Adrenal gland (tissue), 12 donors: Measurements from ENCODE around the gene STAT3. TPM values are rescaled to one million over a fixed set of nuclear protein-coding genes. Genes with fewer than 3 reads are reported as not detected.
"Not testable (repeated sequence)": the region's sequence is repeated elsewhere in the genome, so short reads cannot be mapped to it uniquely, and the experiment has no call there.

ENCODE experiments used
- DNase-seq, 7 donors: peaks; one replicate each; pipeline ENCODE4 v3.0.0-alpha.2; 2019 to 2020
- H3K27ac ChIP-seq, 5 donors: fragments of 200-600 bp; sonication (generic) in 4 of 5; 1 replicate in 3 of 5; 2 replicates in 2 of 5; pipeline versions ENCODE4 v1.5.1 to v1.8.0; 2016 to 2020; ENCODE audit warnings: mild to moderate bottlenecking in 1 of 5
- H3K27me3 ChIP-seq: fragments of 200-600 bp; 2 replicates; pipeline ENCODE4 v1.8.0; 2021
- H3K36me3 ChIP-seq, 2 donors: fragments of 200-600 bp; replicated peaks in 1 of 2; 1 replicate in 1 of 2; 2 replicates in 1 of 2; pipeline versions ENCODE4 v1.5.1 to v1.8.0; 2018 to 2022
- H3K4me1 ChIP-seq, 2 donors: fragments of 200-600 bp; replicated peaks in 1 of 2; 1 replicate in 1 of 2; 2 replicates in 1 of 2; pipeline versions ENCODE4 v1.5.1 to v1.8.0; 2018 to 2021
- H3K4me3 ChIP-seq, 4 donors: fragments of 200-600 bp; sonication (generic) in 3 of 4; one replicate each; pipeline ENCODE4 v1.5.1; 2016 to 2018
- H3K9me3 ChIP-seq, 3 donors: fragments of 200-600 bp; sonication (generic) in 1 of 3; replicated peaks in 1 of 3; 1 replicate in 2 of 3; 2 replicates in 1 of 3; pipeline versions ENCODE4 v1.5.1 to v1.8.0; 2016 to 2021
- POLR2A ChIP-seq, 2 donors: fragments of 450-650 bp; IDR thresholded peaks; one replicate each; pipeline ENCODE4 v1.6.1; 2017; ENCODE audit warnings: antibody characterized with exemption in 2 of 2, mild to moderate bottlenecking in 2 of 2, moderate library complexity in 1 of 2
- WGBS, 4 donors: extraction: QIAGEN DNeasy Blood & Tissue Kit in 2 of 4; methylation state at CpG; one replicate each; pipeline versions ENCODE4 v1.1.5 to v1.1.7; 2013 to 2017; 5-methylcytosine and 5-hydroxymethylcytosine counted together
- intact Hi-C, 2 donors: fragments of 100-400 bp; cut with DNase I; formaldehyde crosslinking; loops; one replicate each; pipeline versions ENCODE4 v1.14.1 to v1.15.0; 2022 to 2023
- polyA plus RNA-seq, 3 donors: library from polyadenylated mRNA; stranded (reverse); fragments of 200-250 nt in 2 of 3; fragments of 350-450 nt in 1 of 3; fragmentation: Illumina TruSeq in 1 of 3; extraction: RNeasy Lipid Tissue Mini Kit (QIAGEN cat#74804) in 1 of 3; gene quantifications; one replicate each; pipeline ENCODE4 v1.2.3, GENCODE V29; 2013 to 2014
- total RNA-seq, 9 donors: library from RNA; depleted of rRNA in 4 of 9; stranded (reverse); fragments of >200 nt in 4 of 9; fragments of 120-200 nt in 1 of 9; fragmentation: NEBNext Ultra II Directional in 1 of 9; extraction: Animal tissue kit (Norgen Biotek cat#: 25700) in 1 of 9; gene quantifications; one replicate each; pipeline versions ENCODE4 v1.1.0 to v1.2.4, GENCODE V29; 2013 to 2023
- TF ChIP-seq, protein P1 (sequence below), 6 experiments: fragments of 450-650 bp in 4 of 6; fragments of 200-600 bp in 2 of 6; sonication (generic) in 1 of 6; IDR thresholded peaks; 1 replicate in 5 of 6; 2 replicates in 1 of 6; pipeline versions ENCODE4 v1.5.1 to v1.8.0; 2016 to 2021; ENCODE audit warnings: antibody characterized with exemption in 6 of 6, mild to moderate bottlenecking in 2 of 6, moderate library complexity in 1 of 6
- donor health status: healthy with polysubstance abuse.
- donor health status: Bipolar disorder and iron deficiency.
- donor health status: DM: yes; HTN: yes; CAD: no.
- donor health status: DM: no; HTN: no; CAD: no.
- donor health status: DM: no; HTN: no; CAD: no.
- donor health status: DM: yes; HTN: yes; CAD: no.

The STAT3 gene
- total and polyA plus RNA-seq, 12 donors, result 31.0 to 282 (median 160) TPM

GRCh38 chr17:42392692-42393415 lies 4.6 kb upstream of the STAT3 start:
- WGBS, 4 donors, result 82 to 90% (median 86%) methylated on average over 4 of the region's 4 CpGs
- Histone ChIP-seq H3K36me3 (no peaks in the 10 kb centered on the region), H3K4me3 (no peak overlapping the region), H3K4me1 (peaks cover 0 to 11% of the 10 kb centered on the region in 2 donors), H3K27me3 (no peaks in the 10 kb centered on the region), H3K27ac (no peak overlapping the region), H3K9me3 (no peaks in the 10 kb centered on the region)
- DNase-seq, result no peak
- intact Hi-C loops, result no loop called here
- TF ChIP-seq POLR2A (IDR thresholded peaks at IDR 0.05), result no peak
- TF ChIP-seq, protein P1, sequence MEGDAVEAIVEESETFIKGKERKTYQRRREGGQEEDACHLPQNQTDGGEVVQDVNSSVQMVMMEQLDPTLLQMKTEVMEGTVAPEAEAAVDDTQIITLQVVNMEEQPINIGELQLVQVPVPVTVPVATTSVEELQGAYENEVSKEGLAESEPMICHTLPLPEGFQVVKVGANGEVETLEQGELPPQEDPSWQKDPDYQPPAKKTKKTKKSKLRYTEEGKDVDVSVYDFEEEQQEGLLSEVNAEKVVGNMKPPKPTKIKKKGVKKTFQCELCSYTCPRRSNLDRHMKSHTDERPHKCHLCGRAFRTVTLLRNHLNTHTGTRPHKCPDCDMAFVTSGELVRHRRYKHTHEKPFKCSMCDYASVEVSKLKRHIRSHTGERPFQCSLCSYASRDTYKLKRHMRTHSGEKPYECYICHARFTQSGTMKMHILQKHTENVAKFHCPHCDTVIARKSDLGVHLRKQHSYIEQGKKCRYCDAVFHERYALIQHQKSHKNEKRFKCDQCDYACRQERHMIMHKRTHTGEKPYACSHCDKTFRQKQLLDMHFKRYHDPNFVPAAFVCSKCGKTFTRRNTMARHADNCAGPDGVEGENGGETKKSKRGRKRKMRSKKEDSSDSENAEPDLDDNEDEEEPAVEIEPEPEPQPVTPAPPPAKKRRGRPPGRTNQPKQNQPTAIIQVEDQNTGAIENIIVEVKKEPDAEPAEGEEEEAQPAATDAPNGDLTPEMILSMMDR (IDR thresholded peaks at IDR 0.05), result no peak

DNA sequence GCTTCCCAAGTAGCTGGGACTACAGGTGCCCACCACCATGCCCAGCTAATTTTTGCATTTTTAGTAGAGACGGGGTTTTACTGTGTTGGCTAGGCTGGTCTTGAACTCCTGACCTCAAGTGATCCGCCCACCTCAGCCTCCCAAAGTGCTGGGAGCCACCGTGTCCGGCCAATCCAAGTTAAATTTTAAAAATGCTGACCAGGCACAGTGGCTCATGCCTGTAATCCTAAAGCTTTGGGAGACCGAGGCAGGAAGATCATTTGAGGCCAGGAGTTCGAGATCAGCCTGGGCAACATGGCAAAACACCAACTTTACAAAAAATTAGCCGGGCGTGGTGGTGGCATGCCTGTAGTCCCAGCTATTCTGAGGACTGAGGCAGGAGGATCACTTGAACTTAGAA lies 3.2 kb upstream of the STAT3 start:
- H3K36me3 ChIP-seq, H3K27ac ChIP-seq, H3K4me3 ChIP-seq, H3K27me3 ChIP-seq, H3K9me3 ChIP-seq, intact Hi-C loops: not testable (repeated sequence)
- H3K4me1 ChIP-seq, result peaks cover 8 to 17% of the 10 kb centered on the region in 2 donors
- WGBS, 4 donors, result 93 to 95% (median 95%) methylated on average over 8 of the region's 8 CpGs
- peak in 1 of 7 donors; percentile 10 for DNase-seq

DNA sequence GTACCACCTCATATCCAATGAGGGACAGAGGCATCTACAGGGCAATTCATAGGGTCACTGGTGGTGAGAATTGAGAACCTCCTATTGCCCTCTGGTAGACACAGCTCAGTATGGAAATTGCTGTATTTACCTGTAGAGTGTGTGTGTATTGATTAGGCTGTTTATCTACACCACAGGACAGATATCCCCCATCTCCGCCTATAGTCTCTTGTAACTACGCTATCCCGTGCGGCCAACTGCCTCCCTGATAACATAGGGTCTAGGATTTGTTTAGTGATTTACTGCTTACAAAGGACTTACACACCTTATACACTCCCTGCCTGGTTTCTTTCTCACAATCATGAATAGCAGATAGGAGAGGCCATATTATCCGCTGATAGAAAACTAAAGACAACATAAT lies 1.7 kb upstream of the STAT3 start:
- Histone ChIP-seq H3K36me3 (no peaks in the 10 kb centered on the region), H3K4me3 (no peak overlapping the region), H3K27ac (peak overlapping the region in 2 of 5 donors; percentile 94 to 100), H3K4me1 (peaks cover 11 to 32% of the 10 kb centered on the region in 2 donors), H3K27me3 (no peaks in the 10 kb centered on the region), H3K9me3 (no peaks in the 10 kb centered on the region)
- intact Hi-C loops, result no loop called here
- WGBS, 4 donors, result 96 to 98% (median 98%) methylated on average over 5 of the region's 5 CpGs
- DNase-seq, result peak in 1 of 7 donors; percentile 5
- TF ChIP-seq, protein P1 (IDR thresholded peaks at IDR 0.05), result no peak
- no peak for TF ChIP-seq POLR2A (IDR thresholded peaks at IDR 0.05)

GRCh38 chr17:42389135-42389417 lies 834 bp upstream of the STAT3 start:
- no peaks in the 10 kb centered on the region for H3K9me3 ChIP-seq
- no peak for DNase-seq
- H3K27ac ChIP-seq, result peak overlapping the region; percentile 77 to 100 (median 90)
- no peak for TF ChIP-seq POLR2A (IDR thresholded peaks at IDR 0.05)
- TF ChIP-seq, protein P1 (IDR thresholded peaks at IDR 0.05), result no peak
- H3K4me1 ChIP-seq, result peaks cover 11 to 39% of the 10 kb centered on the region in 2 donors
- intact Hi-C loops, result no loop called here
- H3K36me3 ChIP-seq, result no peaks in the 10 kb centered on the region
- H3K27me3 ChIP-seq, result no peaks in the 10 kb centered on the region
- peak overlapping the region in 2 of 4 donors; percentile 17 to 35 for H3K4me3 ChIP-seq
- 0 to 2% (median 1%) methylated on average over 10 to 11 of the region's 11 CpGs for WGBS, 4 donors
